ENCODE data around the gene TBX3.

The TBX3 gene

GRCh38 chr12:114676142-114676741 lies 7.7 kb downstream of the TBX3 start:
- Histone ChIP-seq H3K9ac (ENCODE audit: low read length) (no peak overlapping the region), H4K20me1 (ENCODE audit: insufficient read depth, low read length) (no peaks in the 10 kb centered on the region), H2AFZ (ENCODE audit: low read length) (no peak overlapping the region), H3K79me2 (ENCODE audit: low read length) (no peaks in the 10 kb centered on the region), H3K4me2 (ENCODE audit: low read depth, low read length) (no peak overlapping the region), H3K4me1 (ENCODE audit: low read length) (no peaks in the 10 kb centered on the region), H3F3A (ENCODE audit: insufficient read depth, low read length) (no peaks in the 10 kb centered on the region), H3K9me3 (replicated peaks; ENCODE audit: insufficient read depth, low read length) (no peaks in the 10 kb centered on the region), H3K27ac (ENCODE audit: low read length) (no peak overlapping the region), H3K9me2 (replicated peaks; ENCODE audit: insufficient read depth, low read length) (no peaks in the 10 kb centered on the region), H3K36me3 (replicated peaks; ENCODE audit: insufficient read depth, low read length) (no peaks in the 10 kb centered on the region), H3K27me3 (replicated peaks; ENCODE audit: insufficient read depth, low read length) (peaks cover 4% of the 10 kb centered on the region; the same call in 1 of the 2 replicates), H3K4me3 (ENCODE audit: low read length) (no peak overlapping the region)
- no peak for DNase-seq
- TF ChIP-seq CTCF (IDR thresholded peaks at IDR 0.05; ENCODE audit: low read length), result no peak
- no peak for TF ChIP-seq EZH2phosphoT487 (IDR thresholded peaks at IDR 0.05; ENCODE audit: low read length)
- TF ChIP-seq EZH2 (optimal IDR thresholded peaks at IDR 0.05; ENCODE audit: low read depth, low read length), result no peak

GRCh38 chr12:114674251-114675047 lies 9.5 kb downstream of the TBX3 start:
- Histone ChIP-seq H3K9ac (ENCODE audit: low read length) (no peak overlapping the region), H3K9me3 (replicated peaks; ENCODE audit: insufficient read depth, low read length) (no peaks in the 10 kb centered on the region), H3K4me2 (ENCODE audit: low read depth, low read length) (no peak overlapping the region), H3K79me2 (ENCODE audit: low read length) (no peaks in the 10 kb centered on the region), H3K27ac (ENCODE audit: low read length) (no peak overlapping the region), H3F3A (ENCODE audit: insufficient read depth, low read length) (no peaks in the 10 kb centered on the region), H3K36me3 (replicated peaks; ENCODE audit: insufficient read depth, low read length) (no peaks in the 10 kb centered on the region), H4K20me1 (ENCODE audit: insufficient read depth, low read length) (no peaks in the 10 kb centered on the region), H3K9me2 (replicated peaks; ENCODE audit: insufficient read depth, low read length) (no peaks in the 10 kb centered on the region), H3K4me1 (ENCODE audit: low read length) (no peaks in the 10 kb centered on the region), H3K27me3 (replicated peaks; ENCODE audit: insufficient read depth, low read length) (peaks cover 11% of the 10 kb centered on the region), H2AFZ (ENCODE audit: low read length) (no peak overlapping the region), H3K4me3 (ENCODE audit: low read length) (no peak overlapping the region)
- TF ChIP-seq EZH2phosphoT487 (IDR thresholded peaks at IDR 0.05; ENCODE audit: low read length) (no peak), EZH2 (optimal IDR thresholded peaks at IDR 0.05; ENCODE audit: low read depth, low read length) (no peak)
- DNase-seq, result no peak

- Histone ChIP-seq H3K27ac (ENCODE audit: low read length) (no peak overlapping the region), H3K4me2 (ENCODE audit: low read depth, low read length) (no peak overlapping the region)
- TF ChIP-seq EZH2 (optimal IDR thresholded peaks at IDR 0.05; ENCODE audit: low read depth, low read length), result no peak
- no peak for TF ChIP-seq CTCF (IDR thresholded peaks at IDR 0.05; ENCODE audit: low read length)
- no peak for TF ChIP-seq EZH2phosphoT487 (IDR thresholded peaks at IDR 0.05; ENCODE audit: low read length)
Measured at GRCh38 chr12:114673901-114674250, 10.1 kb downstream of the TBX3 start.

More at GRCh38 chr12:114673901-114674250, 10.1 kb downstream of the TBX3 start:
- Histone ChIP-seq H3K4me3 (ENCODE audit: low read length) (no peak overlapping the region), H3K9me3 (replicated peaks; ENCODE audit: insufficient read depth, low read length) (no peaks in the 10 kb centered on the region), H3K9me2 (replicated peaks; ENCODE audit: insufficient read depth, low read length) (no peaks in the 10 kb centered on the region), H2AFZ (ENCODE audit: low read length) (no peak overlapping the region), H3K4me1 (ENCODE audit: low read length) (no peaks in the 10 kb centered on the region), H3K9ac (ENCODE audit: low read length) (no peak overlapping the region), H4K20me1 (ENCODE audit: insufficient read depth, low read length) (no peaks in the 10 kb centered on the region), H3K36me3 (replicated peaks; ENCODE audit: insufficient read depth, low read length) (no peaks in the 10 kb centered on the region), H3F3A (ENCODE audit: insufficient read depth, low read length) (no peaks in the 10 kb centered on the region), H3K79me2 (ENCODE audit: low read length) (no peaks in the 10 kb centered on the region), H3K27me3 (replicated peaks; ENCODE audit: insufficient read depth, low read length) (peaks cover 14% of the 10 kb centered on the region)
- DNase-seq, result no peak

Measured in MM.1S (cell line).